GM21528 (cell line): ENCODE data around the gene ADAMTS20.

Experiments
- ATAC-seq: cut with Tn5 transposase; IDR thresholded peaks from one replicate; pipeline ENCODE4 v1.9.1; 2021; ENCODE audit warnings: mild to moderate bottlenecking, moderate library complexity; ENCODE audit not compliant: unreplicated experiment, low FRiP score

ADAMTS20 gene

DNA sequence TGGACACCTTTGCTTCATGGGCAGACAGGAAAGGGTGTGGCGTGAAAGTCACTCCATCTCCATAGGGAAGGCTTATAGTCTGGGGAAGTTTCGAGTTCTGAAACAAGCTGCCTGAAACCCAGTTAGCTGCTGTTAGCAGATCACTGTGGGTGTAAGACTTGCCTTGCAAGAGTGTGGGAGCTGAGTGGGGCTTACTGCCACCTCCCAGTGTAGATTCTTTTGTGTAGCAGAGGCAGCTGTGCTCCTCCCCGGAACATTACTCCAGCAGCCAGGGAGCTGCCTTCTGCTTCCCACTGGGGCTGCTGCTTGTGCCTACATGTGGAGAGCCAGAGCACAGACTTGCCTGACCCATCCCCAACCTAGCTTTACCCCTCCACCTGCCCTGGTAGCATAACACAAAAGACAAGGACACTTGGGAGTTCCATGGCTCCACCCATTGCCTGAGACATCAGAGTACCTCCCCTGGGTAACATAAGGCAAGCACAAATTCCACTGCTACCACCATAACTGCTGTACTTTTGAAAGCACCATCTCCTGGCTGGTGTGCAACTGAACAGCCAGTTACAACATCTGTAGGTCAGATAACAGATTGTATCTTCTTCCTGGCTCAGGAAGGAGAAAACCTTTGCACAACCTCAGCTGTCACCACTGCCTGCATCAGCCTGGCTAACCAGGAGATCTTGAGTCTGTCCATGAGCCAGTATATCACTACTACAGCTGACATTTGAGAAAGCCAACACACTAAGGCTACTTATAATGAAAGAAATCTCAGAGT is 69.5 kb downstream of the ADAMTS20 start:
- ATAC-seq = no peak

DNA sequence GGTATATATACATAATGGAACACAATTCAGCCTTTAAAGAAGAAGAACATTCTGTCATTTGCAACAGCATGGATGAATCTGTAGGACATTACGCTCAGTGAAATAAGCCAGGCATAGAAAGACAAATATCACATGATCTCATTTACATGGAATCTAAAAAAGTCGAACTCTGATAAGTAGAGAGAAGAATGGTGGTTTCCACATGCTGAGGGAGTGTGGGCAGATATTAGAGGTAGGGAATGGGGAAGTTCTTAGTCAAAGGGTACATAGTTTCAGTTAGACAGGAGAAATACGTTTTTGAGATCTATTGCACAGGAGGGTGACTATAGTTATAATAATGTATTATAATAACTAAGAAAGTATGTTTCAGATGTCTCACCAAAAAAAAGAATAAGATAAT is 71.4 kb downstream of the ADAMTS20 start:
- no peak for ATAC-seq

DNA sequence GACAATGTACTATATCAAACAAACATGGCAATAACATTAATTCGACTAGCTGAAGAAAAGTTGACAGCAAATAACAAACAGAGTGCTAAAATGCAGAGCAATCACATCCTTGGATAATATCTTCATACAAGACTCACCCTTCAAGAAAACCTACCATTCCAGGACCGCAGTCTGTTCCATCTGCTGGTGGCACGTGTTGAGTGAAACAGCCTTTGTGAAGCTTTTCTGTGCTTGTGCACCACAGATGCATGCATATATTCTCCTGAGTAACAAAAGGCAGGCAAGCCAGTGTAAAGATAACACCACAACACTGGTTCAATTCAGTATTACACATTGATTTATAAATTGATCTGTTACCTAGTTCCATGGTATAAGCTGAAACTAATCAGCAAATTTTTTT is 89.3 kb downstream of the ADAMTS20 start:
- no peak for ATAC-seq

DNA sequence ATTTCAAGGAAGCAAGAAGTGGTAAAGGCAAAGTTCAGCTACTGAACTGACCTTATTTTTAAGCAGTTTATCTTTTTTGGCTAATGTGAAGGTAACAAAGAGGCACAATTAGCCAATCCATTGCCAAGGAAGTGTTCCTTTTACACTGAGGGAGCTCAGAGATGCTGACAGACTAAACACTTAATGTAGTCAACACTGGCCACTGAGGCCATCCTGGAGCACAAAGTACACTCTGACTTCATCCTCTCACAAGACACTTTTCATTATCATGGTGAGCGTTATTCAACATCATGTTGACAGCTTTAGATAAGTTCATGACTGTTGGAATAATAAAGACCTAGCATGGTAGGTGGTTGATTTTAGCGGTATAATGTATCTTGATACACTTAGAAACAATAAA is 89.9 kb downstream of the ADAMTS20 start:
- no peak for ATAC-seq

DNA sequence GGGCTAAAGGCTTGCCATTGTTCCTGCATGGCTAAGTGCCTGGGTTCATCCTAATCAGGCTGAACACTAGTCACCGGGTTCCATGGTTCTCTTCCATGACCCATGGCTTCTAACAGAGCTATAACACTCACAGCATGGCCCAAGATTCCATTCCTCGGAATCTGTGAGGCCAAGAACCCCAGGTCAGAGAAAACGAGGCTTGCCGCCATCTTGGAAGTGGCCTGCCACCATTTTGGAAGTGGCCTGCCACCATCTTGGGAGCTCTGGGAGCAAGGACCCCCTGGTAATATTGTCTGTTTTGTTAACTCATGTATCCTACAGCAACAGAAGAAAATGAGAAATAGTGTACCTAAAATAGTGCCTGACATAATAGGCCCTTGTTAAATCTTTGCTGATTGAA is 92.7 kb downstream of the ADAMTS20 start:
- no peak for ATAC-seq

DNA sequence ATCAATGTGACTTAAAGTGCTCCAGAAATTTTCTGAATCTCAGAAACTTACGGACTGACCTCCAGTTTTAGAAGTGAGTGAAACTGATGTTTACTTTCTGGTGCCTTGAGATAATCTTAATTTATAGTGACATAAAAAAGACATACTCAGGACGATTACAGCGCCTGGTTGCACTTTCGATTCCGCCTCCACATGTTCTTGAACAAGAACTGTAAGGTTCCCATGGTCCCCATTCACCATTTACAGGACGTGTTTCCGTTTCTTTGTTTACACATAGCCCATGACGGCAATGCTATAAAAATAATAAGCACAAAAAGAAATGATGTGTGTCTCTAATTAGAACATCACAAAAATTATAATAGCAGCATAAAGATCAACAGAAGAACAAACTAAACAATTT is 98.2 kb downstream of the ADAMTS20 start:
- ATAC-seq = no peak

DNA sequence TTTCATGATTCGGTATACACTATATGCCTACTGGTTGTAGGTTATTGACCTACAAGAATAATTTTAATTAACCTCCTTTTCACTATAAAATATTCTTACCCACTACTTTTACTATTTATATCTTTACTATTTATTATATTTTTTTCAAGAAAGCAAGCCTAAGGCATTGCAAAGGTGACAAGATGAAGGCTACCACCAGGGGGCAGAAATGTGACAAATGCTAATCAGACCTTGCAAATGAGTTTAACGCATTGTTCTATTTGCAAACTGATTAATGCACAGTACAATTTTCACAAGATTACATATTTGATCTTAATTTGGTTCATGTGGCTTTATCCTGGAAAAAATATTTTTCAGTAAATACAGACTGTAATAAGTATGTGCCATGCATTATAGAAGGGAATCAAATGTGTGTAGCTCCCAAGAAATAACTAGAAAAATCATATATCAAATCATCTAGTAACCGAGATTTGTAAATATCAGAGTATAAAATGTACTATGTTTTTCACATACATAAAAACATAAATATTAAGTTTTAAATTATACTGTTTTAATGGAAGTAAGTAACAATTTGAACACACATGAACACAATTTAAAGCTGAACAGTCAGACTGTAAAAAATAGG is 107.0 kb downstream of the ADAMTS20 start:
- peak; percentile 78 for ATAC-seq

DNA sequence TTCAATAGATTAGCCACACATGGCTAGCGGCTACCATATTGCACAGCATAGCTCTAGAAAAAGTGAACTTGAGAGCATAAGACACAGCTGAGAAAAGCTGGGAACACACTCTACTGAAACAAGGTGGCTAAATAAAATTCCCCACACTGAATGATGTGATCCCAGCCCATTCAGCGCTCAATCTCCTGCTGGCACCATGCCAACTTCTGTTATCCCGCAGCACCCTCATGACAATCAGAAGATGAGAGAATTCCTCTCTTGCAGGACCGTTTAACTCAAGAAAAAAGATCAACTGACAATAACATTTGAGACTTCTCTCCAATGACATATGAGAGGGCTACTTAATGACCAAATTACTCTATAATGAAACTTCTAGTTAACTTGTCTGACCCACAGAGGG is 115.4 kb downstream of the ADAMTS20 start:
- ATAC-seq = no peak

DNA sequence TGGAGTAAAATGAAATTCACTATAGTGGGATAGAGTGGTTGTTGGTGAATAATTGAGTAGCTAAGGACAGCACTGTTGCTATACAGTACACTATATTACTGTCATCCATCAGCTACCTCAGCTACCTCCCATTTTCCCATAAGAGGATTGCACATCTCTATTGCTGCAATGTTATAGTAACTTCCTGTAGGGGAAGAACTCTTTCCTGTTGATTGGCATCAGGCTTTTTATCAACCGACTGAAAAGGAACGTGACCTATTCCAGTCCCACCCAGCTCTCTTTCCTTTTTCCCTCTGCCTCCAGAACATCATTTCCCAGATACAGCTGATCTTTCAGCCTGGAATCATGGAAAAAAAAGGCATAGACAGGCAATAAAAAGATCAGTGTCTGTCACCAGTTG is 117.4 kb downstream of the ADAMTS20 start:
- ATAC-seq = no peak

DNA sequence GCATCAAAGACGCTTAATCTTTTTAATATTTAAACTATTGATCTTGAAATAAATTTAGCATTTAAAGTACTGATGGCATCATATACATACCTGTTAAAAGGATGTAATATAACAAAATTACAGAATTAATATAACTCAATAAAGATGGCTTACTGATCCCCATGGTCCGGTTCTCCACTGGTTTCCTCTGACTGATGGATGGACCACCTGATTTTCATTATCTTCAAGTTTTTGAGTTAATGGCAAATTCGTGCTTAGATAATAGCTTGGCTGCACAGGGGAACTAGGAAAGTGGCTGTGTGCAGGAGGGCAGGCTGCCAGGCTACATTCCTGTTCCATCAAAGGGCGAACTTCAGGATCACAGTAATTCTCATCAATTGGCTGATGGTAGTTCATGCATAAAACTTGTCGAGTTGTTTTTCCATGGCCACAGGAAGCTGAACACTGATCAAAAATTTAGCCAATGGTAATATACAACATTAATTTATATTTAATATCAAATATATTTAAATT is 123.9 kb downstream of the ADAMTS20 start:
- ATAC-seq = no peak

DNA sequence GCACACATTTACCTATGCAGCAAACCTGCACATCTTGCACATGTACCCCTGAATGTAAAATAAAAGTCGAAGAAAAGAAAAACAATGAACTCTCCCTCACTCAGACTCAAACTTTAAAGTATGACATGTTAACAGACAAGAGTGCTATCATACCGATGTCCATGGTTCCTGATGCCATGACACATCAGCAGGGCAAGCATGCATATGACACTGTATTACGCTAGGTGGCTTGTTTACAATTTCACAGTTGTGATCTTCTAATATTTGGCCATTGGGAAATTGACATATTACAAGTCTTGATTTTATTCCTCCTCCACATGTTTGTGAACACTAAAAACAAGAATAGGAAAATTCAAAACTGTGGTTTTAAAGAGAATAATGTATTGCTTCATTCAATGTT is 126.6 kb downstream of the ADAMTS20 start:
- ATAC-seq = no peak

DNA sequence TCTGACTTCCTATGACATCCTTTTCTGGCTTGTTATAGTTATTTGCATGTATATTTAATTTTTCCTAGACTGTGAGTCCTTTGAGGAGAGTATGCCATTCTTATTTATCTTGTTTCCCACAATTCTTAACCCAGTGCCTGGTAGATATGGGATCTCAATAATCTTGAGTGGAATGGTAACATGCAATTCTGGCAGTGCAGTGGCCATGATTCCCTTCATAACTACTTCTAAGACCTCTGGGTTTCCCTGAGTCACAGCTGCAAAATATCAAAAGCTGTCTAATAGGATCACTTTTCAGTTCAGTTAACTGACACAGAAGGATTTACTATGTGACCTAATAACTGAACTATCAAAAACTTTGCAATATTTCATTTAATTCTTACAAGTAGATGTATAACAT is 135.0 kb downstream of the ADAMTS20 start:
- no peak for ATAC-seq

DNA sequence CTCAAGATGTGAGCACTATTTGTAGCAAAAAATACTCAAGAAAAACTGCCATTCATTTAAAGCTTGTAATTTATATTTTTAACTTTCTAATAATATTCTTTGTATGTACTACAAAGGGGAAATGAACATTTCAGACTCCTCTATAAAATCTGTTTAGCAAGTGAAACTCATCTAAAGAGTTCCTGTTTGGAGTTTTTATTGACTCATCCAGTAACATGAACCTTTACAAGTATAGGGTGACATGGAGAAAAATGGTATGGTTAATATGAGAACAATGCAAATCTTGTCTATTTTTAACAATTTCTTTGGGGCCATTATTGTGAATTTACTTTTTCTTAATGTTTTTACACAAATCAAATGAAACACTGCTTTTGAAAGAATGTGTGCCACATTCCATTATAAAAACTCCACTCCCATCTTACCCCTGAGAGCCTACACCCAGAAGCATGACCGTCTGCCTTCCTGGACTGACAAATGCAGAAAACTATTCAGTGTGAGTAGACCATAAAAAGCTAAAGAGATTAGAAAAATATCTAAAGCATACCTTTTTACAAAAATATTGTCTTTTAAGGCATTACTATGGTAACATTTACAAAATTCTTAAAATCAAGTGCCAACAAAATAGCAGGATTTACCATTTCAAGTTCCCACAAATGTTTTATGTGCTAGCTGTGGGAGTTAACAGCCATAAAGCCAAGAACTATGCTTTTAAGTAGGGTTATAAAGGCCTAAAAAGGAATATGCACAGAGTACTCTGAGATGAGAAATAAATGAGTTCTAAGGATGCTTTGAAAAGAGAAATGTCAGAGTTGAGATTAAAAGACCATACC is 144.0 kb downstream of the ADAMTS20 start:
- peak; percentile 72 for ATAC-seq

DNA sequence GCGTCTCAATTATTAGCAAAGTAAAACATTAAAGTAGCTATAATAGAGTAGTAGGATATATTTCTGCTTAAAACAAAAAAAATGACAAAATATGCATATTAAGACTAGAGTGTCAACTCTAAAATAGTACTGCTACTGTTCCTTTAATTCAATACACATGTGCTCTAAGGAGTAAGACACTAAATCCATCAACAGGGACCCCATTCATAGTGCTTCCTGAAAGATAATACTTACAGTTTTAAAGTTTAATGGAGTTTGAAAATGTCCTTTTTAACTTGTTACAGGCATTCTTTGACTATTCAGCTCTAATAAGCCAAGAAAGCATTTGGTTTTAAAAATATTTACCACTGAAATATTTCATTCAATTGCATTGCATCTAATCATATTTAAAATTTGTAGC is 145.2 kb downstream of the ADAMTS20 start:
- ATAC-seq = no peak

DNA sequence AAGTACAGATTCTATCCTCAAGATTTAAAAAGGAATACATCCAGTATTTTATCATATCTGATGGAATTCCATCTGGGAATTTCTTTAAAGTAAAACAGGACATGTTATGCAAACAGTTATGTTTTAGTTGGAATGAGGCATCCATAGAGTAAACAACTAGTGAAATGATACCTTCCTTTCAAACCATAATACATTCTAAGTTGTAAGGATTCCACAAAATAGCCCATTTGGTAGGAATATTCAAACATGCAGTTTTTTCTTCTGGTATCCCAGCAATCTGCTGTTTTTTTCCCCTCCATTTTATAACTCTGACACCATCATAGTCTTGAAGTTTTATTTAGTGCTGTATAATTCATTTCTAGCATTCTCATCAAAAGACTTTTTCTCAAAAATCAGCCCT is 149.6 kb downstream of the ADAMTS20 start:
- no peak for ATAC-seq

DNA sequence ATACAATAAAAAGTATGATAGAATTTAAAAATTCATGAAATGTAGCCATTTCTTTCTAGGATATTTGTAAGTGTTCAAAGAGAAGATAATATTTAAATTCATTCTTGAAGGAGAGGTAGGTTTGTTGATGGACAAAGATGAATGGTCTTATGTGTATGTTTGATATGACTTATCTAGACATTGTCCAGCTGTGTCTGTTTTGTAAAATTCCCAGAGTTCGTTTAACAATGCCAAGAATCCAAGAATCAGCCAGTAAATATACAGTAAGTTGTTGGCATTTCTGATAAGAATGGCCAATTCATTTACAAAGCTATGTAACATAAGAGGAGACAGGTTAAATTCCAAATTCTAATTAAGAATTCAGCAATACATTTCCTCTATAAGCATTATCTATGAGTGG is 150.9 kb downstream of the ADAMTS20 start:
- no peak for ATAC-seq

DNA sequence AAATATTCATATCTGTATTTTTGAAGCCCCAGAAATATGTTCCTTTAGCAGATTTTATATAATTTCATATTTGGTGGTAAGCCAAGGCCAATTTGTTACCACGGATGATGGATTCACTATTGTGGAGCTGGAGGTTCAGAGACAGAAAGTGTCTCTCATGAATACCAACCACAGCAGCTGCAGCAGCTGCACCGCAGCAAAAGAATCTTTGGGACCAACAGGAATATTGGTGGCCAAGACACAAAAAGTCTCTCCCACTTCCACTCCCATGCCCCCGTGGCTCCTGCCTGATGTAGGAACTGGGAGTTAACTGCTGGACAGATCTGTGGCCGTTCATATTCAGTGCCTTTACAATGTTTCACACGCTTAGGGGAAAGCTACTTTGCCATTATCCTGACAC is 155.3 kb downstream of the ADAMTS20 start:
- no peak for ATAC-seq

DNA sequence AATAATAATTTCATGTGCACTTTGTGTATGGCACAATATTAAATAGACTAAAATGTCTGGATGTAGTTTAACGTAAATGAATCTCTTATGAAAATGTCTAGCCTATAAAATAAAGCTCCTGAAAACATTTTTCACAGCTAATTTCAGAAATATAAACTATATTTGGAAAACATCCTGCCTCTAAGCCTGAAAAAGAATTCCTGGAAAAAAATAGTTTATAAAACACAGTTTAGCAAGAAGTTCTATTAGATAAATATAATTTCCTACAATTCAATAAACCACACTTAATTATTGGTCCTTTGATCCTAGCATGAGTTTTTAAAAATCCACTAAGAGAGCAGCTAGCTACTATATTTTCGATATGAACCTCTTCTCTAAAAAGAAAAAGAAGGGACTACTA is 159.9 kb downstream of the ADAMTS20 start:
- ATAC-seq = no peak

DNA sequence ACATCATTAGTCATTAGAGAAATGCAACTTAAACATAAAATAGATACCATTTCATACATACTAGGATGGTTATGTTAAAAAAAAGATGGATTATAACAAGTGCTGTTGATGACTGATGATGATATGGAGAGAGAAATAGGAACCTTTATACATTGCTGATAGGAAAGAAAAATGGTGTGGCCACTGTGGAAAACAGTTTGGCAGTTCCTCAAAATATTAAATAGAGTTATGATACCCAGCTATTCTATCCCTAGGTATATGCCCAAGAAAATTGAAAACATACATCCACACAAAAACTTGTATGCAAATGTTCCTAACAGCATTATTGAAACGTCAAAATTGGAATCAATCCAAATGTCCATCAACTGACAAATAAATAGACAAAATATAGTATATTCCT is 170.1 kb downstream of the ADAMTS20 start:
- ATAC-seq = no peak

DNA sequence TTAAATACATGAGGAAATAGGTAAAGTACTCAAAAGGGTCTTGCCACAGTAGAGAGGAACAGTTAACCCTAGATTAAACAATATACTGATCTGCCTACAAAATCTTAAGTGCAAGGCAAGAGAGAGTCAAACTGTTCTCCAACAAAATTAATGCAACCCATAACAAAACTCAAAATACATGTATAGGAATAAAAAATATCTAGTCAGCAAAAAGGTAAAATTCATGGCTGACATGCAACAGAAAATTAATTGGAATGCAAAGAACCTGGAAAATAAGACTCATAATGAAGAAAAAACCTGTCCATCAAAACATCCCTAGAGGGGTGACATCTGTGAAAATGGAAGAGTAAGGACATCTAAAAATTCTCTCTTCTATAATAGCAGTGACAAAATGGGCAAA is 173.6 kb downstream of the ADAMTS20 start:
- no peak for ATAC-seq

DNA sequence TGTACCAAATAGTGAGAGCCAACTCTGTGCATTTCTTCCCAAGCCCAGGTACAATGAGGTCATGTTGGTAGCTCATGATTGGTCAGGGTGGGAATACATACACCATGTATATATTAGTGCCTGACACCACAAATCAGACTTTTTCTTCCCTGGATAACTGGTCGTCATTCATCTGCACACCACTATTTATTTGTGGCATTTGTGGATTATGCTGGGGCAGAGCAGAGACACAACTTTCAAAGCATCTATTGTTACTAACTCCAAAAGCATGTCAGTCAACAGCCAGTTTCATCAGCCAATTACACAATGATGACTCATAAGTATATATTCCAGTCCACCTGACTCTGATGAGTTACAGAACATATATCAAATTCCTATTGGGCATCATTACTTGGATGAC is 181.7 kb downstream of the ADAMTS20 start:
- no peak for ATAC-seq
